ENCODE results near the gene SCRN1. TPM values are rescaled to one million over a fixed set of nuclear protein-coding genes. Genes with fewer than 3 reads are reported as not detected.
"Not testable (repeated sequence)": the region's sequence is repeated elsewhere in the genome, so short reads cannot be mapped to it uniquely, and the experiment has no call there.

Gene SCRN1
- total RNA-seq, 6 experiments from 2014 or later = 137 to 168 (median 145) TPM

GRCh38 chr7:29893351-29893965 lies 96.1 kb downstream of the SCRN1 start:
- Mint-ChIP-seq H3K36me3 (ENCODE audit: low read depth) (no peaks in the 10 kb centered on the region), H3K4me3 (no peak overlapping the region), H3K27ac (no peak overlapping the region), H3K4me1 (ENCODE audit: low read depth) (no peaks in the 10 kb centered on the region; the same call in 1 of the 2 replicates), H3K9me3 (no peaks in the 10 kb centered on the region), H3K27me3 (ENCODE audit: insufficient read depth) (peaks cover 11% of the 10 kb centered on the region)
- TF ChIP-seq CTCF (IDR thresholded peaks at IDR 0.05) = no peak
- no peak for DNase-seq

GRCh38 chr7:29892231-29892630 lies 97.4 kb downstream of the SCRN1 start:
- no peak for TF ChIP-seq CTCF (IDR thresholded peaks at IDR 0.05)
- no peaks in the 10 kb centered on the region for H3K9me3 Mint-ChIP-seq

GRCh38 chr7:29891766-29892165 lies 97.8 kb downstream of the SCRN1 start:
- no peak for TF ChIP-seq CTCF (IDR thresholded peaks at IDR 0.05)
- Mint-ChIP-seq H3K4me1 (ENCODE audit: low read depth) (no peaks in the 10 kb centered on the region; the same call in 1 of the 2 replicates), H3K9me3 (no peaks in the 10 kb centered on the region), H3K27ac (no peak overlapping the region), H3K27me3 (ENCODE audit: insufficient read depth) (peaks cover 19% of the 10 kb centered on the region), H3K36me3 (ENCODE audit: low read depth) (no peaks in the 10 kb centered on the region), H3K4me3 (no peak overlapping the region)
- no peak for DNase-seq

More at GRCh38 chr7:29892231-29892630, 97.4 kb downstream of the SCRN1 start:
- H3K27ac Mint-ChIP-seq = no peak overlapping the region
- no peaks in the 10 kb centered on the region for H3K36me3 Mint-ChIP-seq (ENCODE audit: low read depth)
- DNase-seq = no peak
- H3K4me1 Mint-ChIP-seq (ENCODE audit: low read depth) = no peaks in the 10 kb centered on the region; the same call in 1 of the 2 replicates
- peaks cover 18% of the 10 kb centered on the region for H3K27me3 Mint-ChIP-seq (ENCODE audit: insufficient read depth)
- H3K4me3 Mint-ChIP-seq = no peak overlapping the region

GRCh38 chr7:29890786-29891185 lies 98.8 kb downstream of the SCRN1 start:
- H3K27ac Mint-ChIP-seq; H3K4me3 Mint-ChIP-seq; H3K9me3 Mint-ChIP-seq; H3K4me1 Mint-ChIP-seq (ENCODE audit: low read depth); H3K36me3 Mint-ChIP-seq (ENCODE audit: low read depth); DNase-seq: not testable (repeated sequence)
- peaks cover 17% of the 10 kb centered on the region for H3K27me3 Mint-ChIP-seq (ENCODE audit: insufficient read depth)

GRCh38 chr7:29890251-29890650 lies 99.3 kb downstream of the SCRN1 start:
- Mint-ChIP-seq H3K4me3 (no peak overlapping the region), H3K4me1 (ENCODE audit: low read depth) (no peaks in the 10 kb centered on the region), H3K27me3 (ENCODE audit: insufficient read depth) (peaks cover 14% of the 10 kb centered on the region), H3K9me3 (no peaks in the 10 kb centered on the region), H3K36me3 (ENCODE audit: low read depth) (no peaks in the 10 kb centered on the region), H3K27ac (no peak overlapping the region)
- TF ChIP-seq CTCF (IDR thresholded peaks at IDR 0.05) = no peak
- no peak for DNase-seq

GRCh38 chr7:29889288-29889687 lies 100.3 kb downstream of the SCRN1 start:
- no peak overlapping the region for H3K4me3 Mint-ChIP-seq
- H3K27ac Mint-ChIP-seq = no peak overlapping the region
- no peak for DNase-seq
- no peaks in the 10 kb centered on the region for H3K4me1 Mint-ChIP-seq (ENCODE audit: low read depth)
- H3K36me3 Mint-ChIP-seq (ENCODE audit: low read depth) = no peaks in the 10 kb centered on the region
- H3K9me3 Mint-ChIP-seq = no peaks in the 10 kb centered on the region
- TF ChIP-seq CTCF (IDR thresholded peaks at IDR 0.05) = no peak
- H3K27me3 Mint-ChIP-seq (ENCODE audit: insufficient read depth) = peaks cover 15% of the 10 kb centered on the region
